ENCODE results near the gene LRRC3.

LRRC3 gene

GRCh38 chr21:44490405-44490804, 35.1 kb downstream of the LRRC3 start:
- no peak for TF ChIP-seq CTCF (IDR thresholded peaks at IDR 0.05; ENCODE audit: insufficient read depth, low read length, missing control alignments)
- ChIA-PET CTCF (interaction anchor here (0.9 to 2.4 kb wide), 4 partner anchors 10 to 303 kb away, joined by 3 to 12 read pairs (median 3); no protein-coding TSS in a partner anchor), POLR2A (no interaction called here)

GRCh38 chr21:44490816-44491215, 35.5 kb downstream of the LRRC3 start:
- no peak for DNase-seq (ENCODE audit: low read depth, low spot score)
- POLR2A ChIA-PET: no interaction called here

More at GRCh38 chr21:44490405-44490804, 35.1 kb downstream of the LRRC3 start:
- DNase-seq (ENCODE audit: low read depth, low spot score): no peak
- no peak overlapping the region for H3K4me3 ChIP-seq (ENCODE audit: low read depth, low read length)

GRCh38 chr21:44492567-44493385, 37.5 kb downstream of the LRRC3 start:
- no peak for TF ChIP-seq CTCF (IDR thresholded peaks at IDR 0.05; ENCODE audit: insufficient read depth, low read length, missing control alignments)
- H3K4me3 ChIP-seq (ENCODE audit: low read depth, low read length): no peak overlapping the region
- no peak for DNase-seq (ENCODE audit: low read depth, low spot score)
- ChIA-PET CTCF (interaction anchor here (1.5 kb wide), 1 partner anchor 13 kb away, joined by 5 read pairs; no protein-coding TSS in a partner anchor), POLR2A (no interaction called here)

More at GRCh38 chr21:44490816-44491215, 35.5 kb downstream of the LRRC3 start:
- CTCF ChIA-PET: interaction anchor here (0.9 to 2.4 kb wide), 4 partner anchors 11 to 302 kb away, joined by 3 to 12 read pairs (median 3); no protein-coding TSS in a partner anchor
- H3K4me3 ChIP-seq (ENCODE audit: low read depth, low read length): no peak overlapping the region
- TF ChIP-seq CTCF (IDR thresholded peaks at IDR 0.05; ENCODE audit: insufficient read depth, low read length, missing control alignments): no peak

GRCh38 chr21:44494418-44494817, 39.1 kb downstream of the LRRC3 start:
- POLR2A ChIA-PET: no interaction called here
- TF ChIP-seq CTCF (IDR thresholded peaks at IDR 0.05; ENCODE audit: insufficient read depth, low read length, missing control alignments): no peak
- no peak for DNase-seq (ENCODE audit: low read depth, low spot score)
- CTCF ChIA-PET: interaction anchor here (1.0 to 1.7 kb wide), 2 partner anchors 13 to 15 kb away, joined by 3 to 5 read pairs; no protein-coding TSS in a partner anchor
- H3K4me3 ChIP-seq (ENCODE audit: low read depth, low read length): no peak overlapping the region

GRCh38 chr21:44494956-44495355, 39.6 kb downstream of the LRRC3 start:
- ChIA-PET POLR2A (no interaction called here), CTCF (interaction anchor here (1.0 to 2.0 kb wide), 3 partner anchors 13 to 15 kb away, joined by 3 to 8 read pairs (median 5); no protein-coding TSS in a partner anchor)
- DNase-seq (ENCODE audit: low read depth, low spot score): no peak
- no peak for TF ChIP-seq CTCF (IDR thresholded peaks at IDR 0.05; ENCODE audit: insufficient read depth, low read length, missing control alignments)
- no peak overlapping the region for H3K4me3 ChIP-seq (ENCODE audit: low read depth, low read length)

Measured in AG04449 (cell line).